ENCODE data around the gene NKD1. TPM values are rescaled to one million over a fixed set of nuclear protein-coding genes. Genes with fewer than 3 reads are reported as not detected.

NKD1 gene
- total RNA-seq, 6 donors from 2014 or later = 9.9 to 59.7 (median 21.4) TPM

DNA sequence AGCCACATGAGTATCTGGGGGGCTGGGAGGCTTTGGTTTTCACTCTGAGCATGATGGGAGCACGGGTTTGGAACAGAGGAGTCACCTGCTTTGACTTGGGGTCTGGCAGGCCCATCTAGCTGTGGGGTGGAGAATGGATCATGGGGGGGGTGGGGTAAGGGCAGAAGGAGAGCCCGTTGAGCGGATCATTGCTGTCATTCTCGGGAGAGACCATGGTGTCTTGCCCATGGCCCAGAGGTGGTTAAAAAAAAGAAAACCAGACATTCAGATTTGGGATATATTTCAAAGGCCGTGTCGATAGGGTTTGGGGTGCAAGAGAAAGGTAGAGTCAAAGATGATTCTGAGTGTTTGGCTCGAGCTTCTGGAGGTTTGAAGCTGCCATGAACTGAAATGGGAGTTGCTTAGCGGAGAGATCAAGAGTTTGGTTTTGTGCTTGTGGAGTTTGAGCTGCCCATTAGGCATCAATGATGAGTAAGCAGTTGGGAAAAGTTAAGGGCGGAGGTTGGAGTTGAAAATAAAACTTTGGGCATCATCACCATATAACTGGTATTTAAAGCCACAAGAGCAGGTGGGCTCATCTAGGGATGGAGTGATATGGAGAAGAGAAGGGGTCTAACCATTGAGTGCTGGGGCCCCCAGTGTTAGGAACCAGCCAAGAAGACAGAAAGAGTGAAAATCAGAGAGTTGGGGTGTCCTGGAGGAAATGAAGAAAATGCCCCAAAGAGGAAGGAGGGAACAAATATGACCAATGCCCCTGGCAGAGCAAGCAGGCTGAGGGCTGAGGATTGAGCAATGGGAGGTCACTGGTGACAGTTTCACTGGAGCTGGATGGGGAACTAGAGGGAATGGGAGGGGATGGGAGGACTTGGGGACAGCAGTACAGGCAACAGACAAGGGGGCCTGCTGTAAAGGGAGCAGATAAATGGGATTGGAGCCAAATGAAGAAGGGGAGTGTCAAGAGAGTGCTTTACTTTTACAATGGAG is 147.1 kb downstream of the NKD1 start:
- Histone ChIP-seq H3K9me3 (no peaks in the 10 kb centered on the region), H3K27me3 (no peaks in the 10 kb centered on the region), H3K4me1 (peaks cover 26 to 60% (median 40%) of the 10 kb centered on the region in 4 donors), H3K36me3 (no peaks in the 10 kb centered on the region), H3K4me3 (peak overlapping the region in 1 of 4 donors; percentile 66), H3K27ac (peak overlapping the region; percentile 77 to 89 (median 87))
- peak in 1 of 2 donors; percentile 68 for ATAC-seq (ENCODE audit: low FRiP score in 2 of 2)
- TF ChIP-seq POLR2A (IDR thresholded peaks at IDR 0.05) (peak in 1 of 4 donors; percentile 51), EP300 (IDR thresholded peaks at IDR 0.05) (no peak), POLR2AphosphoS5 (IDR thresholded peaks at IDR 0.05) (peak; percentile 50 to 66)
- TF ChIP-seq, protein P1, sequence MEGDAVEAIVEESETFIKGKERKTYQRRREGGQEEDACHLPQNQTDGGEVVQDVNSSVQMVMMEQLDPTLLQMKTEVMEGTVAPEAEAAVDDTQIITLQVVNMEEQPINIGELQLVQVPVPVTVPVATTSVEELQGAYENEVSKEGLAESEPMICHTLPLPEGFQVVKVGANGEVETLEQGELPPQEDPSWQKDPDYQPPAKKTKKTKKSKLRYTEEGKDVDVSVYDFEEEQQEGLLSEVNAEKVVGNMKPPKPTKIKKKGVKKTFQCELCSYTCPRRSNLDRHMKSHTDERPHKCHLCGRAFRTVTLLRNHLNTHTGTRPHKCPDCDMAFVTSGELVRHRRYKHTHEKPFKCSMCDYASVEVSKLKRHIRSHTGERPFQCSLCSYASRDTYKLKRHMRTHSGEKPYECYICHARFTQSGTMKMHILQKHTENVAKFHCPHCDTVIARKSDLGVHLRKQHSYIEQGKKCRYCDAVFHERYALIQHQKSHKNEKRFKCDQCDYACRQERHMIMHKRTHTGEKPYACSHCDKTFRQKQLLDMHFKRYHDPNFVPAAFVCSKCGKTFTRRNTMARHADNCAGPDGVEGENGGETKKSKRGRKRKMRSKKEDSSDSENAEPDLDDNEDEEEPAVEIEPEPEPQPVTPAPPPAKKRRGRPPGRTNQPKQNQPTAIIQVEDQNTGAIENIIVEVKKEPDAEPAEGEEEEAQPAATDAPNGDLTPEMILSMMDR (IDR thresholded peaks at IDR 0.05) = no peak
- 91 to 94% methylated on average over 9 of the region's 9 CpGs for WGBS, 2 donors
- DNase-seq = peak in 1 of 2 donors; percentile 76

DNA sequence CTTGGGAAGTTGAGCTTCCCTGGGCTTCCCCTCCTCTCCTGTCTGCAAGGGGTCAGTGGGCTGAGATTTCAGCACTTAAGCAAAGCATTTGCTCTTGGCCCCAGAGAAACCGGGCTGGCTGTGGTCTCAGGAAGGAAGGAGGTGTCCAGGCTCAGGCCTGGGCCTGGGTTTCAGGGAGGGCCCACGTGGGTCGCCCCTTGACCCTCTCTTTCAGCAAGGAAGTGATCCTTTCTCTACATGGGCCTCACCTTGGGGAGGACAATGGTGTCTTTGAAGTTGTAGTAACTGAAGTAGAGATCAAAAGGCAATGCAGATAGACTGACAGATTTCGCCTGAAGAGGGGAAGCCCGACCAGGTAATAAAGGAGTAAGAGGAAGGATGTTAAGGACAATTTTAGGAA is 147.9 kb downstream of the NKD1 start:
- ATAC-seq (ENCODE audit: low FRiP score in 2 of 2) (no peak), DNase-seq (peak in 1 of 2 donors; percentile 25)
- no peaks in the 10 kb centered on the region for H3K27me3 ChIP-seq
- H3K4me1 ChIP-seq = peaks cover 26 to 60% (median 40%) of the 10 kb centered on the region in 4 donors
- H3K27ac ChIP-seq = peak overlapping the region; percentile 77 to 89 (median 87)
- H3K9me3 ChIP-seq = no peaks in the 10 kb centered on the region
- TF ChIP-seq POLR2AphosphoS5 (IDR thresholded peaks at IDR 0.05) (no peak), POLR2A (IDR thresholded peaks at IDR 0.05) (no peak)
- TF ChIP-seq, protein P1 (IDR thresholded peaks at IDR 0.05) = no peak
- no peaks in the 10 kb centered on the region for H3K36me3 ChIP-seq
- WGBS, 2 donors = 29 to 34% methylated on average over 4 to 5 of the region's 5 CpGs
- H3K4me3 ChIP-seq = peak overlapping the region in 1 of 4 donors; percentile 1

DNA sequence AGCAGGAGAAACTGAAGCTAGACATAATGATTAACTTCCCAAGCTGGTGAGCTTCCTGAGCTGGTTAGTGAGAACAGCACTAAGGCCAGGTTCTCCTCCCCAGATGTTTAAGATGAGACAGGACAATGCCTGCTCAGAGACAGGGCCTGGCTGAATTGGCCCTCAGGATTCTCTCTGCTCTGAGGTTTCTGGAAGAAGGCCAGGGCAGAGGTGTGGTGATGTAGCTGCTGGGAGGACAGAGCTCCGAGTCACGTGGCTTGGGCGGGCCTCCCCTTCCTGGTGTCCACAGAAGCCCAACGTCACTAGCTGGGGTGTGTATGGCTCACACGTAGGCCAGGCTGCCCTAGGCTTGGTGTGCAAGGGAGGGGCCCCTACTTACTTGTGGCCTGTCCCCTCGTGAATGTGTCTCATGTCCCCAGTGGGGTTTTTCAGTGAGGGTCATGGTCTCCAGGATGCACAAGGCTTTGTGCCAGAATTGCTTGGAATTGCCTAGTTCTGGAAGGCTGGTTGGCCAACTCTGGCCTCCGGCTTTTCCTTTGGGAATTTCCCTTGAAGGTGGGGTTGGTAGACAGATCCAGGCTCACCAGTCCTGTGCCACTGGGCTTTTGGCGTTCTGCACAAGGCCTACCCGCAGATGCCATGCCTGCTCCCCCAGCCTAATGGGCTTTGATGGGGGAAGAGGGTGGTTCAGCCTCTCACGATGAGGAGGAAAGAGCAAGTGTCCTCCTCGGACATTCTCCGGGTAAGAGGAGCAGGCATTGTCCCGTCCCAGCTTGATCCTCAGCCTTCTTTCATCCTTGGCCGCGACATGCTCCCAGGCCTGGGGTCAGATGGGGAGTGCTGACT is 148.6 kb downstream of the NKD1 start:
- TF ChIP-seq, protein P1 (IDR thresholded peaks at IDR 0.05) = no peak
- TF ChIP-seq POLR2A (IDR thresholded peaks at IDR 0.05) = peak in 2 of 4 donors; percentile 25 to 48
- TF ChIP-seq EP300 (IDR thresholded peaks at IDR 0.05) = peak in 2 of 4 donors; percentile 18 to 80
- peak in 1 of 2 donors; percentile 75 for TF ChIP-seq POLR2AphosphoS5 (IDR thresholded peaks at IDR 0.05)
- Histone ChIP-seq H3K9me3 (no peaks in the 10 kb centered on the region), H3K4me3 (peak overlapping the region in 1 of 4 donors; percentile 54), H3K27ac (peak overlapping the region; percentile 77 to 89 (median 87)), H3K27me3 (no peaks in the 10 kb centered on the region), H3K36me3 (no peaks in the 10 kb centered on the region), H3K4me1 (peaks cover 26 to 60% (median 40%) of the 10 kb centered on the region in 4 donors)
- ATAC-seq (ENCODE audit: low FRiP score in 2 of 2) (peak; percentile 78 to 87), DNase-seq (peak in 1 of 2 donors; percentile 97)
- 66 to 80% methylated on average over 11 to 15 of the region's 15 CpGs for WGBS, 2 donors

DNA sequence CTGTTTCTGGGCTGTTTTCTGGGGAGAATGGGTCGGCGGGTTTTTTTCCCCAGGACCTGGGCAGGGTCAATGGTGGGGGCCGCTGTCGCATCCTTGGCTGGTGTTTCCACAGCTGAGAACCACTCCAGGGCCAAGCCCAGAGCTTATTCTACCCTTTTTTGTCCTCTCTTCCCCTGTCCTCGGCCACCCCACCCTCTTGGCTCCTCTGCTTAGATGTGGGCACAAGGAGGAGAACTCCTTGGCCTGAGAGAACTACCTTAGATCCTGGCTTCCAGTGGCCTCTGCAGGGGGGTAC is 149.2 kb downstream of the NKD1 start:
- Histone ChIP-seq H3K36me3 (no peaks in the 10 kb centered on the region), H3K4me3 (peak overlapping the region in 2 of 4 donors; percentile 53 to 54), H3K27ac (peak overlapping the region; percentile 77 to 89 (median 87)), H3K9me3 (no peaks in the 10 kb centered on the region), H3K27me3 (no peaks in the 10 kb centered on the region), H3K4me1 (peaks cover 26 to 60% (median 40%) of the 10 kb centered on the region in 4 donors)
- DNase-seq = peak in 1 of 2 donors; percentile 21
- 92 to 95% methylated on average over 5 of the region's 5 CpGs for WGBS, 2 donors
- no peak for ATAC-seq (ENCODE audit: low FRiP score in 2 of 2)
- TF ChIP-seq, protein P1 (IDR thresholded peaks at IDR 0.05) = no peak
- TF ChIP-seq EP300 (IDR thresholded peaks at IDR 0.05) (no peak), POLR2AphosphoS5 (IDR thresholded peaks at IDR 0.05) (no peak), POLR2A (IDR thresholded peaks at IDR 0.05) (no peak)
